ENCODE data around the gene TRIM44. TPM values are rescaled to one million over a fixed set of nuclear protein-coding genes. Genes with fewer than 3 reads are reported as not detected.
"Not testable (repeated sequence)": the region's sequence is repeated elsewhere in the genome, so short reads cannot be mapped to it uniquely, and the experiment has no call there.

TRIM44 gene
- total RNA-seq, 8 experiments from 2014 or later = 15.7 to 33.5 (median 23.7) TPM

GRCh38 chr11:35838697-35839367 lies 176.3 kb downstream of the TRIM44 start:
- not testable (repeated sequence) for H3K4me3 ChIP-seq; H3K27ac ChIP-seq; ATAC-seq (replicated peaks in 6 of 8)
- H3K4me1 ChIP-seq (replicated peaks in 1 of 2) = peaks cover 10 to 15% of the 10 kb centered on the region in 2 donors
- in situ Hi-C loops (cut with MboI; ENCODE audit: low pct_unique_long_range_greater_than_20kb in 2 of 9, low sequenced_read_pairs in 9 of 9, unreplicated experiment in 9 of 9) = loop anchor here in 1 of 9 experiments (25.0 kb wide), 1 partner anchor 423 kb away; no protein-coding TSS in a partner anchor
- 57 to 100% (median 86%) methylated on average over 1 to 10 of the region's 10 CpGs for WGBS, 10 experiments

- no peak overlapping the region for H3K27ac ChIP-seq
- H3K4me1 ChIP-seq (replicated peaks in 1 of 2) = peaks cover 10 to 15% of the 10 kb centered on the region in 2 donors
- H3K4me3 ChIP-seq = no peak overlapping the region
- WGBS, 10 experiments = 70 to 100% (median 86%) methylated on average over 1 to 4 of the region's 4 CpGs; no CpG with 5 or more reads in 1 of the 10 experiments
- in situ Hi-C loops (cut with MboI; ENCODE audit: low pct_unique_long_range_greater_than_20kb in 2 of 9, low sequenced_read_pairs in 9 of 9, unreplicated experiment in 9 of 9) = loop anchor here in 1 of 9 experiments (25.0 kb wide), 1 partner anchor 423 kb away; no protein-coding TSS in a partner anchor
- peak in 1 of 8 experiments; percentile 68 for ATAC-seq (replicated peaks in 6 of 8)
Measured at GRCh38 chr11:35839368-35840161, 177.0 kb downstream of the TRIM44 start.

- in situ Hi-C loops (cut with MboI; ENCODE audit: low pct_unique_long_range_greater_than_20kb in 2 of 9, low sequenced_read_pairs in 9 of 9, unreplicated experiment in 9 of 9) = loop anchor here in 1 of 9 experiments (25.0 kb wide), 1 partner anchor 421 kb away; no protein-coding TSS in a partner anchor
- Histone ChIP-seq H3K4me1 (replicated peaks in 1 of 2) (peaks cover 5 to 8% of the 10 kb centered on the region in 2 donors), H3K27ac (no peak overlapping the region), H3K4me3 (no peak overlapping the region)
- WGBS, 10 experiments = 60 to 100% (median 89%) methylated on average over 1 to 3 of the region's 3 CpGs; no CpG with 5 or more reads in 4 of the 10 experiments
- ATAC-seq (replicated peaks in 6 of 8) = no peak
Measured at GRCh38 chr11:35841733-35842132, 179.2 kb downstream of the TRIM44 start.

GRCh38 chr11:35842958-35843357 lies 180.4 kb downstream of the TRIM44 start:
- Histone ChIP-seq H3K27ac (no peak overlapping the region), H3K4me1 (replicated peaks in 1 of 2) (peaks cover 0 to 4% of the 10 kb centered on the region in 2 donors), H3K4me3 (no peak overlapping the region)
- WGBS, 10 experiments = 0% methylated on average over 1 of the region's 1 CpG; no CpG with 5 or more reads in 8 of the 10 experiments
- ATAC-seq (replicated peaks in 6 of 8) = no peak
- in situ Hi-C loops (cut with MboI; ENCODE audit: low pct_unique_long_range_greater_than_20kb in 2 of 9, low sequenced_read_pairs in 9 of 9, unreplicated experiment in 9 of 9) = loop anchor here in 1 of 9 experiments (25.0 kb wide), 1 partner anchor 419 kb away; no protein-coding TSS in a partner anchor

GRCh38 chr11:35844579-35844978 lies 182.0 kb downstream of the TRIM44 start:
- no peak overlapping the region for H3K4me3 ChIP-seq
- peaks cover 0 to 5% of the 10 kb centered on the region in 2 donors for H3K4me1 ChIP-seq (replicated peaks in 1 of 2)
- ATAC-seq (replicated peaks in 6 of 8) = no peak
- in situ Hi-C loops (cut with MboI; ENCODE audit: low pct_unique_long_range_greater_than_20kb in 2 of 9, low sequenced_read_pairs in 9 of 9, unreplicated experiment in 9 of 9) = loop anchor here in 1 of 9 experiments (25.0 kb wide), 1 partner anchor 418 kb away; no protein-coding TSS in a partner anchor
- H3K27ac ChIP-seq = no peak overlapping the region
- WGBS, 10 experiments = 0 to 95% (median 74%) methylated on average over 2 to 4 of the region's 4 CpGs

GRCh38 chr11:35845860-35846259 lies 183.3 kb downstream of the TRIM44 start:
- in situ Hi-C loops (cut with MboI; ENCODE audit: low pct_unique_long_range_greater_than_20kb in 2 of 9, low sequenced_read_pairs in 9 of 9, unreplicated experiment in 9 of 9) = loop anchor here in 1 of 9 experiments (25.0 kb wide), 1 partner anchor 416 kb away; no protein-coding TSS in a partner anchor
- no peak for ATAC-seq (replicated peaks in 6 of 8)
- H3K4me3 ChIP-seq = no peak overlapping the region
- H3K4me1 ChIP-seq (replicated peaks in 1 of 2) = peaks cover 0 to 5% of the 10 kb centered on the region in 2 donors
- no peak overlapping the region for H3K27ac ChIP-seq
- WGBS, 10 experiments = 17 to 100% (median 94%) methylated on average over 1 to 2 of the region's 2 CpGs; no CpG with 5 or more reads in 5 of the 10 experiments

- no peak overlapping the region for H3K4me3 ChIP-seq
- 41 to 100% (median 90%) methylated on average over 1 to 5 of the region's 5 CpGs; no CpG with 5 or more reads in 3 of the 10 experiments for WGBS, 10 experiments
- ATAC-seq (replicated peaks in 6 of 8) = no peak
- peaks cover 0 to 5% of the 10 kb centered on the region in 2 donors for H3K4me1 ChIP-seq (replicated peaks in 1 of 2)
- H3K27ac ChIP-seq = no peak overlapping the region
- in situ Hi-C loops (cut with MboI; ENCODE audit: low pct_unique_long_range_greater_than_20kb in 2 of 9, low sequenced_read_pairs in 9 of 9, unreplicated experiment in 9 of 9) = loop anchor here in 1 of 9 experiments (25.0 kb wide), 1 partner anchor 415 kb away; no protein-coding TSS in a partner anchor
Measured at GRCh38 chr11:35846874-35847273, 184.3 kb downstream of the TRIM44 start.

GRCh38 chr11:35847473-35847872 lies 184.9 kb downstream of the TRIM44 start:
- in situ Hi-C loops (cut with MboI; ENCODE audit: low pct_unique_long_range_greater_than_20kb in 2 of 9, low sequenced_read_pairs in 9 of 9, unreplicated experiment in 9 of 9) = loop anchor here in 1 of 9 experiments (25.0 kb wide), 1 partner anchor 415 kb away; no protein-coding TSS in a partner anchor
- Histone ChIP-seq H3K4me3 (no peak overlapping the region), H3K27ac (peak overlapping the region in 1 of 2 donors; percentile 13), H3K4me1 (replicated peaks in 1 of 2) (peaks cover 0 to 5% of the 10 kb centered on the region in 2 donors)
- WGBS, 10 experiments = 17 to 100% (median 100%) methylated on average over 1 of the region's 2 CpGs; no CpG with 5 or more reads in 5 of the 10 experiments
- ATAC-seq (replicated peaks in 6 of 8) = no peak

GRCh38 chr11:35848616-35849015 lies 186.0 kb downstream of the TRIM44 start:
- WGBS, 10 experiments = 0 to 100% (median 58%) methylated on average over 1 to 4 of the region's 4 CpGs
- Histone ChIP-seq H3K27ac (peak overlapping the region in 1 of 2 donors; percentile 6), H3K4me1 (replicated peaks in 1 of 2) (peaks cover 0 to 5% of the 10 kb centered on the region in 2 donors), H3K4me3 (no peak overlapping the region)
- ATAC-seq (replicated peaks in 6 of 8) = no peak
- in situ Hi-C loops (cut with MboI; ENCODE audit: low pct_unique_long_range_greater_than_20kb in 2 of 9, low sequenced_read_pairs in 9 of 9, unreplicated experiment in 9 of 9) = loop anchor here in 1 of 9 experiments (25.0 kb wide), 1 partner anchor 414 kb away; no protein-coding TSS in a partner anchor

GRCh38 chr11:35850191-35850590 lies 187.6 kb downstream of the TRIM44 start:
- H3K4me3 ChIP-seq = no peak overlapping the region
- in situ Hi-C loops (cut with MboI; ENCODE audit: low pct_unique_long_range_greater_than_20kb in 2 of 9, low sequenced_read_pairs in 9 of 9, unreplicated experiment in 9 of 9) = no loop called here

GRCh38 chr11:35851342-35851741 lies 188.8 kb downstream of the TRIM44 start:
- H3K4me1 ChIP-seq (replicated peaks in 1 of 2) = peaks cover 0 to 5% of the 10 kb centered on the region in 2 donors
- 67 to 100% (median 90%) methylated on average over 1 to 5 of the region's 6 CpGs; no CpG with 5 or more reads in 3 of the 10 experiments for WGBS, 10 experiments
- no peak overlapping the region for H3K27ac ChIP-seq
- no peak overlapping the region for H3K4me3 ChIP-seq
- in situ Hi-C loops (cut with MboI; ENCODE audit: low pct_unique_long_range_greater_than_20kb in 2 of 9, low sequenced_read_pairs in 9 of 9, unreplicated experiment in 9 of 9) = no loop called here
- ATAC-seq (replicated peaks in 6 of 8) = no peak

More at GRCh38 chr11:35850191-35850590, 187.6 kb downstream of the TRIM44 start:
- no peak for ATAC-seq (replicated peaks in 6 of 8)
- 39 to 100% (median 72%) methylated on average over 1 to 6 of the region's 7 CpGs; no CpG with 5 or more reads in 4 of the 10 experiments for WGBS, 10 experiments
- Histone ChIP-seq H3K4me1 (replicated peaks in 1 of 2) (peaks cover 0 to 5% of the 10 kb centered on the region in 2 donors), H3K27ac (no peak overlapping the region)

GRCh38 chr11:35852056-35852455 lies 189.5 kb downstream of the TRIM44 start:
- Histone ChIP-seq H3K27ac (no peak overlapping the region), H3K4me1 (replicated peaks in 1 of 2) (peaks cover 0 to 5% of the 10 kb centered on the region in 2 donors), H3K4me3 (no peak overlapping the region)
- no peak for ATAC-seq (replicated peaks in 6 of 8)
- in situ Hi-C loops (cut with MboI; ENCODE audit: low pct_unique_long_range_greater_than_20kb in 2 of 9, low sequenced_read_pairs in 9 of 9, unreplicated experiment in 9 of 9) = no loop called here
- WGBS, 10 experiments = 17 to 100% (median 88%) methylated on average over 1 to 6 of the region's 6 CpGs; no CpG with 5 or more reads in 4 of the 10 experiments
